Measurements from ENCODE around the gene WFDC2. TPM values are rescaled to one million over a fixed set of nuclear protein-coding genes. Genes with fewer than 3 reads are reported as not detected.

The WFDC2 gene
- total and polyA plus RNA-seq, 2 of the 4 experiments (the other 2 are of a cell fraction): not detected

DNA sequence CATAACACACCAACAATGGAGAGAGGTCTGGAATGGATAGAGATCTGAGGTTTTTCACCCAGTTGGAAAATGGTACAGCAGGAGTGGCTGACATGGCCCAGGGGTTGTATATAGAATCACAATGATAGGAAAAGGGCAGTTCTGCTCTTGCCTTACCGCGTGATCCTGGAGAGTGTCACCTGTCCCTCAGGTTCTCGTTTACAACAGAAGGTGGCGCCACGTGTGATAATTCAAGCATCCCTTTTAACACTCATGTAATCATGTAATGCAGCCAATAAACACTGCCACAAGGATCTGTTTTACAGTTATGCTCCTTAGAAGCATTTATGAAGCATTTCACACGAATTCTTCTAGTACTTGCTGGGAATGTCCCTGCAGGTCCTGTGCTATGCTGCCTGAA lies 12.9 kb upstream of the WFDC2 start:
- ChIA-PET CTCF (interaction anchor here (1.8 kb wide), 1 partner anchor 314 kb away, joined by 5 read pairs; no protein-coding TSS in a partner anchor), POLR2A (ENCODE audit: unreplicated experiment) (no interaction called here)
- Histone ChIP-seq H4K91ac (ENCODE audit: insufficient read depth, low read depth, low read length) (no peak overlapping the region), H4K20me1 (ENCODE audit: insufficient read depth, low read length) (no peaks in the 10 kb centered on the region), H2AFZ (replicated peaks; ENCODE audit: low read length, poor library complexity) (no peak overlapping the region), H2AK9ac (replicated peaks; ENCODE audit: low read depth, low read length, poor library complexity) (no peak overlapping the region), H3K9me1 (ENCODE audit: insufficient read depth, low read length) (no peaks in the 10 kb centered on the region), H2BK120ac (ENCODE audit: low read depth, low read length) (no peak overlapping the region), H2BK20ac (ENCODE audit: low read depth, low read length) (no peak overlapping the region), H4K8ac (ENCODE audit: low read depth in 2 of 2, low read length in 2 of 2) (no peak overlapping the region), H3K9me3 (ENCODE audit: control insufficient read depth, insufficient read depth, low read length) (no peaks in the 10 kb centered on the region), H3K27ac (ENCODE audit: insufficient read depth, low read length) (no peak overlapping the region), H3K79me1 (ENCODE audit: low read depth in 1 of 2, low read length in 2 of 2) (no peaks in the 10 kb centered on the region), H3K4ac (ENCODE audit: low read depth, low read length) (no peak overlapping the region), H2BK15ac (ENCODE audit: low read depth, low read length) (no peak overlapping the region), H3K4me3 (ENCODE audit: insufficient read depth, low read depth, low read length) (no peak overlapping the region), H3K27me3 (ENCODE audit: control insufficient read depth, insufficient read depth, low read length) (peaks cover 14% of the 10 kb centered on the region), H3K23ac (ENCODE audit: low read depth, low read length) (no peak overlapping the region), H2AK5ac (ENCODE audit: low read depth, low read length) (no peak overlapping the region), H3K56ac (ENCODE audit: extremely low read depth, insufficient read depth, low read length) (no peak overlapping the region), H2BK5ac (ENCODE audit: low read depth, low read length, poor library complexity, severe bottlenecking) (no peak overlapping the region), H3K4me2 (ENCODE audit: low read depth, low read length) (no peak overlapping the region), H3K36me3 (ENCODE audit: control insufficient read depth, insufficient read depth, low read length) (no peaks in the 10 kb centered on the region), H3K14ac (replicated peaks; ENCODE audit: low read depth, low read length) (no peak overlapping the region), H3K4me1 (ENCODE audit: control insufficient read depth, insufficient read depth, low read length) (no peaks in the 10 kb centered on the region), H4K5ac (ENCODE audit: low read depth, low read length) (no peak overlapping the region), H3K18ac (ENCODE audit: low read depth, low read length) (no peak overlapping the region), H3K9ac (ENCODE audit: low read depth, low read length) (no peak overlapping the region)
- intact Hi-C loops (cut with micrococcal nuclease): no loop called here
- in situ Hi-C loops (cut with MboI; ENCODE audit: low sequenced_read_pairs): no loop called here
- ATAC-seq (ENCODE audit: low read depth) (no peak), DNase-seq (no peak)
- WGBS, 2 experiments (ENCODE audit: extremely low coverage in 2 of 2, insufficient read length in 1 of 2): no CpG with 5 or more reads among the region's 6 CpGs
- no TSS peak for BruUV-seq (replicated peaks)
- TF ChIP-seq BHLHE40 (IDR thresholded peaks at IDR 0.05; ENCODE audit: low read depth, low read length): no peak
- TF ChIP-seq CEBPB (IDR thresholded peaks at IDR 0.05; ENCODE audit: low read depth, low read length): no peak
- no peak for TF ChIP-seq RCOR1 (IDR thresholded peaks at IDR 0.05; ENCODE audit: insufficient replicate concordance, low read length)
- TF ChIP-seq, protein P1, sequence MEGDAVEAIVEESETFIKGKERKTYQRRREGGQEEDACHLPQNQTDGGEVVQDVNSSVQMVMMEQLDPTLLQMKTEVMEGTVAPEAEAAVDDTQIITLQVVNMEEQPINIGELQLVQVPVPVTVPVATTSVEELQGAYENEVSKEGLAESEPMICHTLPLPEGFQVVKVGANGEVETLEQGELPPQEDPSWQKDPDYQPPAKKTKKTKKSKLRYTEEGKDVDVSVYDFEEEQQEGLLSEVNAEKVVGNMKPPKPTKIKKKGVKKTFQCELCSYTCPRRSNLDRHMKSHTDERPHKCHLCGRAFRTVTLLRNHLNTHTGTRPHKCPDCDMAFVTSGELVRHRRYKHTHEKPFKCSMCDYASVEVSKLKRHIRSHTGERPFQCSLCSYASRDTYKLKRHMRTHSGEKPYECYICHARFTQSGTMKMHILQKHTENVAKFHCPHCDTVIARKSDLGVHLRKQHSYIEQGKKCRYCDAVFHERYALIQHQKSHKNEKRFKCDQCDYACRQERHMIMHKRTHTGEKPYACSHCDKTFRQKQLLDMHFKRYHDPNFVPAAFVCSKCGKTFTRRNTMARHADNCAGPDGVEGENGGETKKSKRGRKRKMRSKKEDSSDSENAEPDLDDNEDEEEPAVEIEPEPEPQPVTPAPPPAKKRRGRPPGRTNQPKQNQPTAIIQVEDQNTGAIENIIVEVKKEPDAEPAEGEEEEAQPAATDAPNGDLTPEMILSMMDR (conservative IDR thresholded peaks at IDR 0.05; ENCODE audit: low read depth, low read length): no peak; the same call in 1 of the 2 replicates
- dilution Hi-C loops (cut with HindIII; ENCODE audit: low sequenced_read_pairs, unreplicated experiment): no loop called here

Measured in IMR-90 (cell line).